ENCODE measurements around the gene EXT2. TPM values are rescaled to one million over a fixed set of nuclear protein-coding genes. Genes with fewer than 3 reads are reported as not detected.

Gene EXT2
- total RNA-seq (2014; rRNA removed; shearing (Covaris generic)) = 43.7 and 48.6 TPM in 2 replicates
- polyA plus RNA-seq (2016; fragmentation: Nextera tagmentation; extraction: Ambion mirVana) = 11.7 and 15.9 TPM in 2 replicates
- long read RNA-seq, transcript EXT2-210 (14 exons, 3,136 nt) = major isoform, 13 of 17 reads
- long read RNA-seq, partial matches to known transcripts = 2 of 17 reads
- long read RNA-seq, other reads (novel, unspliced or antisense) = 2 of 17 reads

DNA sequence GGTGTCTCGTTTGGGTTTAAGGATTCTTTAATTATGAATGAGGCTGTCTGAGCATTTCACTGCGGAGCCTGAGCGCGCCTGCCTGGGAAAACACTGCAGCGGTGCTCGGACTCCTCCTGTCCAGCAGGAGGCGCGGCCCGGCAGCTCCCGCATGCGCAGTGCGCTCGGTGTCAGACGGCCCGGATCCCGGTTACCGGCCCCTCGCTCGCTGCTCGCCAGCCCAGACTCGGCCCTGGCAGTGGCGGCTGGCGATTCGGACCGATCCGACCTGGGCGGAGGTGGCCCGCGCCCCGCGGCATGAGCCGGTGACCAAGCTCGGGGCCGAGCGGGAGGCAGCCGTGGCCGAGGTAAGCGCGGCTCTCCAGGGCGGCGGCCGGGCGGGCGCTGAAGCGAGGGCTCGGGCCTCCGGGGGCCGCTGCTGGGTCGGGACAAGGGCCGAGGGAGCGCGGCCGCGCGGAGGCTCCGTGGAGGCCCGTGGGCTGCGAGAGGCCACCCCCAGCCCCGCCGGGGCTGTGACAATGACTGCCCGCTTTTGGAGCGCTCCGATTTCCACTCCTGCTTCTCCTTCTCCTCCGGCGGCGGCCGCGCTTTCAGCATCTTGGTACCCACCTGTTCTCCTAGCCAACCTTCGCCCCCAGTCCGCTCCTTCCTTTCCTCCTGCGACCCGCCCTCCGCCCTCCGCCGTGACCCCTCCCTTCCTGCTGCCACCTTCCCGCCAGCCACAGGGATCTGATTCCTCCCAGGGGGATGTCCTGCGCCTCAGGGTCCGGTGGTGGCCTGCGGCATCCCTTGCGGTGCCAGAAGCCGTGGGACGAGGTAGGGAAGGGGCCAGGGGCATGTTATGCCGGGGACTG lies at the start of gene EXT2:
EXT2 (plus strand) TSS at position 173 of the 854 bp plus-strand sequence. CDS start 12,035 bp downstream, outside the sequence.
- Mint-ChIP-seq H3K9me3 (no peaks in the 10 kb centered on the region), H3K4me1 (peaks cover 5% of the 10 kb centered on the region; the same call in 2 of the 3 replicates), H3K27ac (no peak within 1 kb of the TSS), H3K27me3 (ENCODE audit: insufficient read depth, low read depth, poor library complexity) (peaks cover 9% of the 10 kb centered on the region), H3K4me3 (peak within 1 kb of the TSS; percentile 83), H3K36me3 (ENCODE audit: low read depth) (no peaks in the 10 kb centered on the region)
- H3K27me3 ChIP-seq (ENCODE audit: insufficient read depth) = no peaks in the 10 kb centered on the region
- peaks cover 6% of the 10 kb centered on the region for H4K20me1 ChIP-seq (replicated peaks; ENCODE audit: insufficient read depth)
- DNase-seq (ENCODE audit: low spot score) (peak; percentile 91), ATAC-seq (peak; percentile 90)
- H3K27ac ChIP-seq (ENCODE audit: low read depth) = no peak within 1 kb of the TSS
- H2AFZ ChIP-seq = peak within 1 kb of the TSS; percentile 90
- H3F3A ChIP-seq (replicated peaks; ENCODE audit: low read depth) = no peaks in the 10 kb centered on the region
- no peaks in the 10 kb centered on the region; the same call in 1 of the 2 replicates for H3K9me2 ChIP-seq (ENCODE audit: insufficient read depth)
- peak within 1 kb of the TSS; percentile 89 for H3K4me3 ChIP-seq
- H3K79me2 ChIP-seq (replicated peaks; ENCODE audit: insufficient read depth) = peaks cover 36% of the 10 kb centered on the region
- H3K36me3 ChIP-seq (ENCODE audit: insufficient read depth) = no peaks in the 10 kb centered on the region
- H3K4me1 ChIP-seq (ENCODE audit: insufficient read depth) = 0 out of 2 replicates have a peak, but pooled peaks cover 7% of the 10 kb centered on the region
- H3K4me2 ChIP-seq = peak within 1 kb of the TSS; percentile 93
- TF ChIP-seq, protein P1, sequence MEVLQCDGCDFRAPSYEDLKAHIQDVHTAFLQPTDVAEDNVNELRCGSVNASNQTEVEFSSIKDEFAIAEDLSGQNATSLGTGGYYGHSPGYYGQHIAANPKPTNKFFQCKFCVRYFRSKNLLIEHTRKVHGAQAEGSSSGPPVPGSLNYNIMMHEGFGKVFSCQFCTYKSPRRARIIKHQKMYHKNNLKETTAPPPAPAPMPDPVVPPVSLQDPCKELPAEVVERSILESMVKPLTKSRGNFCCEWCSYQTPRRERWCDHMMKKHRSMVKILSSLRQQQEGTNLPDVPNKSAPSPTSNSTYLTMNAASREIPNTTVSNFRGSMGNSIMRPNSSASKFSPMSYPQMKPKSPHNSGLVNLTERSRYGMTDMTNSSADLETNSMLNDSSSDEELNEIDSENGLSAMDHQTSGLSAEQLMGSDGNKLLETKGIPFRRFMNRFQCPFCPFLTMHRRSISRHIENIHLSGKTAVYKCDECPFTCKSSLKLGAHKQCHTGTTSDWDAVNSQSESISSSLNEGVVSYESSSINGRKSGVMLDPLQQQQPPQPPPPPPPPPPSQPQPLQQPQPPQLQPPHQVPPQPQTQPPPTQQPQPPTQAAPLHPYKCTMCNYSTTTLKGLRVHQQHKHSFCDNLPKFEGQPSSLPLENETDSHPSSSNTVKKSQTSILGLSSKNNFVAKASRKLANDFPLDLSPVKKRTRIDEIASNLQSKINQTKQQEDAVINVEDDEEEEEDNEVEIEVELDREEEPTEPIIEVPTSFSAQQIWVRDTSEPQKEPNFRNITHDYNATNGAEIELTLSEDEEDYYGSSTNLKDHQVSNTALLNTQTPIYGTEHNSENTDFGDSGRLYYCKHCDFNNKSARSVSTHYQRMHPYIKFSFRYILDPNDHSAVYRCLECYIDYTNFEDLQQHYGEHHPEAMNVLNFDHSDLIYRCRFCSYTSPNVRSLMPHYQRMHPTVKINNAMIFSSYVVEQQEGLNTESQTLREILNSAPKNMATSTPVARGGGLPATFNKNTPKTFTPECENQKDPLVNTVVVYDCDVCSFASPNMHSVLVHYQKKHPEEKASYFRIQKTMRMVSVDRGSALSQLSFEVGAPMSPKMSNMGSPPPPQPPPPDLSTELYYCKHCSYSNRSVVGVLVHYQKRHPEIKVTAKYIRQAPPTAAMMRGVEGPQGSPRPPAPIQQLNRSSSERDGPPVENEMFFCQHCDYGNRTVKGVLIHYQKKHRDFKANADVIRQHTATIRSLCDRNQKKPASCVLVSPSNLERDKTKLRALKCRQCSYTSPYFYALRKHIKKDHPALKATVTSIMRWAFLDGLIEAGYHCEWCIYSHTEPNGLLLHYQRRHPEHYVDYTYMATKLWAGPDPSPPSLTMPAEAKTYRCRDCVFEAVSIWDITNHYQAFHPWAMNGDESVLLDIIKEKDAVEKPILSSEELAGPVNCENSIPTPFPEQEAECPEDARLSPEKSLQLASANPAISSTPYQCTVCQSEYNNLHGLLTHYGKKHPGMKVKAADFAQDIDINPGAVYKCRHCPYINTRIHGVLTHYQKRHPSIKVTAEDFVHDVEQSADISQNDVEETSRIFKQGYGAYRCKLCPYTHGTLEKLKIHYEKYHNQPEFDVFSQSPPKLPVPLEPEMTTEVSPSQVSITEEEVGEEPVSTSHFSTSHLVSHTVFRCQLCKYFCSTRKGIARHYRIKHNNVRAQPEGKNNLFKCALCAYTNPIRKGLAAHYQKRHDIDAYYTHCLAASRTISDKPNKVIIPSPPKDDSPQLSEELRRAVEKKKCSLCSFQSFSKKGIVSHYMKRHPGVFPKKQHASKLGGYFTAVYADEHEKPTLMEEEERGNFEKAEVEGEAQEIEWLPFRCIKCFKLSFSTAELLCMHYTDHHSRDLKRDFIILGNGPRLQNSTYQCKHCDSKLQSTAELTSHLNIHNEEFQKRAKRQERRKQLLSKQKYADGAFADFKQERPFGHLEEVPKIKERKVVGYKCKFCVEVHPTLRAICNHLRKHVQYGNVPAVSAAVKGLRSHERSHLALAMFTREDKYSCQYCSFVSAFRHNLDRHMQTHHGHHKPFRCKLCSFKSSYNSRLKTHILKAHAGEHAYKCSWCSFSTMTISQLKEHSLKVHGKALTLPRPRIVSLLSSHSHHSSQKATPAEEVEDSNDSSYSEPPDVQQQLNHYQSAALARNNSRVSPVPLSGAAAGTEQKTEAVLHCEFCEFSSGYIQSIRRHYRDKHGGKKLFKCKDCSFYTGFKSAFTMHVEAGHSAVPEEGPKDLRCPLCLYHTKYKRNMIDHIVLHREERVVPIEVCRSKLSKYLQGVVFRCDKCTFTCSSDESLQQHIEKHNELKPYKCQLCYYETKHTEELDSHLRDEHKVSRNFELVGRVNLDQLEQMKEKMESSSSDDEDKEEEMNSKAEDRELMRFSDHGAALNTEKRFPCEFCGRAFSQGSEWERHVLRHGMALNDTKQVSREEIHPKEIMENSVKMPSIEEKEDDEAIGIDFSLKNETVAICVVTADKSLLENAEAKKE (CRISPR knock-in tag; IDR thresholded peaks at IDR 0.05) = no peak
- TF ChIP-seq, protein P2, sequence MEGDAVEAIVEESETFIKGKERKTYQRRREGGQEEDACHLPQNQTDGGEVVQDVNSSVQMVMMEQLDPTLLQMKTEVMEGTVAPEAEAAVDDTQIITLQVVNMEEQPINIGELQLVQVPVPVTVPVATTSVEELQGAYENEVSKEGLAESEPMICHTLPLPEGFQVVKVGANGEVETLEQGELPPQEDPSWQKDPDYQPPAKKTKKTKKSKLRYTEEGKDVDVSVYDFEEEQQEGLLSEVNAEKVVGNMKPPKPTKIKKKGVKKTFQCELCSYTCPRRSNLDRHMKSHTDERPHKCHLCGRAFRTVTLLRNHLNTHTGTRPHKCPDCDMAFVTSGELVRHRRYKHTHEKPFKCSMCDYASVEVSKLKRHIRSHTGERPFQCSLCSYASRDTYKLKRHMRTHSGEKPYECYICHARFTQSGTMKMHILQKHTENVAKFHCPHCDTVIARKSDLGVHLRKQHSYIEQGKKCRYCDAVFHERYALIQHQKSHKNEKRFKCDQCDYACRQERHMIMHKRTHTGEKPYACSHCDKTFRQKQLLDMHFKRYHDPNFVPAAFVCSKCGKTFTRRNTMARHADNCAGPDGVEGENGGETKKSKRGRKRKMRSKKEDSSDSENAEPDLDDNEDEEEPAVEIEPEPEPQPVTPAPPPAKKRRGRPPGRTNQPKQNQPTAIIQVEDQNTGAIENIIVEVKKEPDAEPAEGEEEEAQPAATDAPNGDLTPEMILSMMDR (conservative IDR thresholded peaks at IDR 0.05; ENCODE audit: low read depth in 2 of 2) = peak; percentile 61 to 77
- TF ChIP-seq POLR2AphosphoS5 (IDR thresholded peaks at IDR 0.05; ENCODE audit: low read depth) = peak; percentile 72
